Testis (tissue), 2 donors: Measurements from ENCODE around the gene KIR2DL3.

Experiments used
- POLR2A ChIP-seq: fragments of 450-650 bp; IDR thresholded peaks from one replicate; pipeline ENCODE4 v1.6.1; 2017; ENCODE audit warnings: antibody characterized with exemption, mild to moderate bottlenecking, moderate library complexity
- TF ChIP-seq, protein P1 (sequence below), 3 experiments: fragments of 450-650 bp in 2 of 3; fragments of 200-600 bp in 1 of 3; sonication (generic) in 1 of 3; IDR thresholded peaks; one replicate each; pipeline ENCODE4 v1.5.1; 2016 to 2019; ENCODE audit warnings: antibody characterized with exemption in 3 of 3, mild to moderate bottlenecking in 2 of 3, moderate library complexity in 1 of 3

DNA sequence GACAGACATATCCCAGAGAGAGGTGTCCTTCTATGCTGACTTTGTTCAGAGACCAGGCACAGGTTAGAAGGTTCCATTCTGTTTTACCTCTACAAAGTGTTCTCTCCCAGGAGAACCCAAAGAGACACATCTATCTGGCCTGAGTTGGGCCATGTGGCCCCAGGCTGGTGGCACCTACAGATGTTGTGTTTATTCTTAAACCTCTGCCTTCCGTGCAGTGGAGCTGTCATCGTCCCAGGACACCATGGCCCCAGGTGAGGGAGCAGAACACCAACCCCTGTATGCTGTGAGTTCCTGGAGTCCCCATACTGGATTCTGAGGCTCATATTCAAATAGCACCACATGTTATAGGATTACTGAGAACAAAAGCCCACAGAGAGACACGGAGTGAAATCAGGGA lies 10.1 kb upstream of the KIR2DL3 start:
- TF ChIP-seq, protein P1, sequence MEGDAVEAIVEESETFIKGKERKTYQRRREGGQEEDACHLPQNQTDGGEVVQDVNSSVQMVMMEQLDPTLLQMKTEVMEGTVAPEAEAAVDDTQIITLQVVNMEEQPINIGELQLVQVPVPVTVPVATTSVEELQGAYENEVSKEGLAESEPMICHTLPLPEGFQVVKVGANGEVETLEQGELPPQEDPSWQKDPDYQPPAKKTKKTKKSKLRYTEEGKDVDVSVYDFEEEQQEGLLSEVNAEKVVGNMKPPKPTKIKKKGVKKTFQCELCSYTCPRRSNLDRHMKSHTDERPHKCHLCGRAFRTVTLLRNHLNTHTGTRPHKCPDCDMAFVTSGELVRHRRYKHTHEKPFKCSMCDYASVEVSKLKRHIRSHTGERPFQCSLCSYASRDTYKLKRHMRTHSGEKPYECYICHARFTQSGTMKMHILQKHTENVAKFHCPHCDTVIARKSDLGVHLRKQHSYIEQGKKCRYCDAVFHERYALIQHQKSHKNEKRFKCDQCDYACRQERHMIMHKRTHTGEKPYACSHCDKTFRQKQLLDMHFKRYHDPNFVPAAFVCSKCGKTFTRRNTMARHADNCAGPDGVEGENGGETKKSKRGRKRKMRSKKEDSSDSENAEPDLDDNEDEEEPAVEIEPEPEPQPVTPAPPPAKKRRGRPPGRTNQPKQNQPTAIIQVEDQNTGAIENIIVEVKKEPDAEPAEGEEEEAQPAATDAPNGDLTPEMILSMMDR (IDR thresholded peaks at IDR 0.05) = no peak
- no peak for TF ChIP-seq POLR2A
